OCI-LY7 (cell line): ENCODE results near the gene TARS3. TPM values are rescaled to one million over a fixed set of nuclear protein-coding genes. Genes with fewer than 3 reads are reported as not detected.

ENCODE experiments used
- BruUV-seq: library from RNA; stranded (reverse); fragments of 400-500 nt; replicated peaks from 2 replicates; lab custom pipeline; 2021; lab: Mats Ljungman, UMichigan
- CTCF ChIA-PET: fragments of 300-600 bp; sonication (Branson Sonifier 250); formaldehyde crosslinking; loops from one replicate; lab custom pipeline; 2022; ENCODE audit warnings: antibody characterized with exemption; ENCODE audit not compliant: unreplicated experiment; lab: Charles Lee
- POLR2A ChIA-PET: fragments of 300-600 bp; sonication (Branson Sonifier 250); formaldehyde crosslinking; loops from one replicate; lab custom pipeline; 2022; ENCODE audit warnings: antibody characterized with exemption; lab: Charles Lee
- DNase-seq: peaks from one replicate; pipeline ENCODE4 v3.0.0-alpha.2; 2015; ENCODE audit warnings: low spot score
- H2AFZ ChIP-seq: fragments of 200-600 bp; sonication (generic), shearing (Covaris generic); 2 replicates; pipeline ENCODE4 v1.6.1; 2014; ENCODE audit warnings: mild to moderate bottlenecking, antibody characterized with exemption, low read length, moderate library complexity
- H3K27ac ChIP-seq: fragments of 200-600 bp; sonication (generic); 2 replicates; pipeline ENCODE4 v1.5.1; 2014; ENCODE audit warnings: mixed run types, low read depth, mild to moderate bottlenecking, moderate library complexity, low read length, inconsistent platforms; ENCODE audit not compliant: poor library complexity, severe bottlenecking
- H3K36me3 ChIP-seq: fragments of 200-600 bp; sonication (generic); 2 replicates; pipeline ENCODE4 v1.6.1; 2014; ENCODE audit warnings: mild to moderate bottlenecking, antibody characterized with exemption, low read length, moderate library complexity, mixed read lengths; ENCODE audit not compliant: insufficient read depth
- H3K4me1 ChIP-seq: fragments of 200-600 bp; sonication (generic); 2 replicates; pipeline ENCODE4 v1.5.1; 2014; ENCODE audit warnings: mild to moderate bottlenecking, low read length; ENCODE audit not compliant: insufficient read depth, poor library complexity, severe bottlenecking
- H3K4me2 ChIP-seq: fragments of 200-600 bp; sonication (generic); 2 replicates; pipeline ENCODE4 v1.6.1; 2014; ENCODE audit warnings: mild to moderate bottlenecking, low read length
- H3K4me3 ChIP-seq: fragments of 200-600 bp; sonication (generic); 2 replicates; pipeline ENCODE4 v1.5.1; 2014; ENCODE audit warnings: mild to moderate bottlenecking, low read depth, low read length; ENCODE audit not compliant: poor library complexity, severe bottlenecking
- H3K79me2 ChIP-seq: fragments of 200-600 bp; sonication (generic); 2 replicates; pipeline ENCODE4 v1.6.1; 2016; ENCODE audit warnings: low read depth, mild to moderate bottlenecking, low read length, moderate library complexity, mixed read lengths; ENCODE audit not compliant: insufficient read depth
- H3K9me2 ChIP-seq: fragments of 200-600 bp; sonication (generic); 2 replicates; pipeline ENCODE4 v1.6.1; 2016; ENCODE audit warnings: mild to moderate bottlenecking, low read length, mixed read lengths; ENCODE audit not compliant: insufficient read depth
- H3K9me3 ChIP-seq: fragments of 200-600 bp; sonication (generic); 2 replicates; pipeline ENCODE4 v1.6.1; 2014; ENCODE audit warnings: mild to moderate bottlenecking, mixed run types, low read length, mixed read lengths
- H4K20me1 ChIP-seq: fragments of 200-600 bp; sonication (generic); 2 replicates; pipeline ENCODE4 v1.6.1; 2014; ENCODE audit warnings: mild to moderate bottlenecking, antibody characterized with exemption, low read length, moderate library complexity, mixed read lengths; ENCODE audit not compliant: insufficient read depth
- CTCF ChIP-seq: fragments of 200-600 bp; sonication (generic); conservative IDR thresholded peaks from 2 replicates; pipeline ENCODE4 v1.5.1; 2014; ENCODE audit warnings: mild to moderate bottlenecking, antibody characterized with exemption, low read length, moderate library complexity, mixed read lengths
- EZH2phosphoT487 ChIP-seq: fragments of 200-600 bp; sonication (generic); IDR thresholded peaks from 2 replicates; pipeline ENCODE4 v1.6.1; 2018; ENCODE audit warnings: low read depth, borderline replicate concordance, mild to moderate bottlenecking, mixed run types, antibody characterized with exemption, low read length, moderate library complexity, mixed read lengths
- intact Hi-C: fragments of 100-400 bp; cut with micrococcal nuclease; formaldehyde crosslinking; loops from one replicate; pipeline ENCODE4 v1.10.0; 2022; ENCODE audit not compliant: unreplicated experiment
- total RNA-seq, 2 experiments: library from RNA; depleted of rRNA in 1 of 2; stranded (reverse); fragments of >200 nt in 1 of 2; shearing (Covaris generic) in 1 of 2; gene quantifications; 2 replicates each; pipeline ENCODE4 v1.2.3, GENCODE V29; 2014 to 2022

Gene TARS3
- total RNA-seq, 2 experiments from 2014 or later, result 7.1 to 11.0 TPM

GRCh38 chr15:101707983-101708382 is 16.3 kb downstream of the TARS3 start:
- no peaks in the 10 kb centered on the region for H3K9me2 ChIP-seq
- no peak overlapping the region for H3K4me3 ChIP-seq
- no peak for TF ChIP-seq CTCF
- no peak for TF ChIP-seq EZH2phosphoT487
- intact Hi-C loops, result no loop called here
- ChIA-PET POLR2A (no interaction called here), CTCF (no interaction called here)
- DNase-seq, result no peak
- H2AFZ ChIP-seq, result no peak overlapping the region
- H4K20me1 ChIP-seq, result no peaks in the 10 kb centered on the region
- H3K9me3 ChIP-seq, result no peaks in the 10 kb centered on the region
- H3K79me2 ChIP-seq, result no peaks in the 10 kb centered on the region
- no TSS peak for BruUV-seq
- no peaks in the 10 kb centered on the region for H3K4me1 ChIP-seq
- no peak overlapping the region for H3K4me2 ChIP-seq
- no peak overlapping the region for H3K27ac ChIP-seq
- peaks cover 11% of the 10 kb centered on the region for H3K36me3 ChIP-seq

- Histone ChIP-seq H3K9me2 (no peaks in the 10 kb centered on the region), H3K4me3 (no peak overlapping the region), H2AFZ (peak overlapping the region; percentile 21; the same call in 1 of the 2 replicates), H4K20me1 (no peaks in the 10 kb centered on the region), H3K27ac (peak overlapping the region; percentile 42), H3K36me3 (peaks cover 28% of the 10 kb centered on the region), H3K4me2 (peak overlapping the region; percentile 36), H3K79me2 (no peaks in the 10 kb centered on the region), H3K9me3 (no peaks in the 10 kb centered on the region), H3K4me1 (peaks cover 17% of the 10 kb centered on the region)
- no peak for DNase-seq
- ChIA-PET CTCF (no interaction called here), POLR2A (interaction anchor here (0.9 to 1.5 kb wide), 2 partner anchors 9 kb away, joined by 3 read pairs; no protein-coding TSS in a partner anchor)
- intact Hi-C loops, result no loop called here
- TF ChIP-seq CTCF (no peak), EZH2phosphoT487 (no peak)
- no TSS peak for BruUV-seq
Observed at GRCh38 chr15:101702077-101702476, 22.2 kb downstream of the TARS3 start.

- intact Hi-C loops, result no loop called here
- TF ChIP-seq EZH2phosphoT487, result no peak
- TF ChIP-seq CTCF, result no peak
- CTCF ChIA-PET, result interaction anchor here (0.6 kb wide), 1 partner anchor 79 kb away, joined by 3 read pairs; no protein-coding TSS in a partner anchor
- H3K4me3 ChIP-seq, result no peak overlapping the region
- no peak overlapping the region for H3K27ac ChIP-seq
- POLR2A ChIA-PET, result interaction anchor here (0.7 kb wide), 1 partner anchor 8 kb away, joined by 3 read pairs; no protein-coding TSS in a partner anchor
- H3K9me2 ChIP-seq, result no peaks in the 10 kb centered on the region; the same call in 1 of the 2 replicates
- no TSS peak for BruUV-seq
- no peak overlapping the region for H3K4me2 ChIP-seq
- DNase-seq, result no peak
- peaks cover 27% of the 10 kb centered on the region for H3K36me3 ChIP-seq
- no peaks in the 10 kb centered on the region for H3K9me3 ChIP-seq
- H3K79me2 ChIP-seq, result no peaks in the 10 kb centered on the region
- peaks cover 17% of the 10 kb centered on the region for H3K4me1 ChIP-seq
- H4K20me1 ChIP-seq, result no peaks in the 10 kb centered on the region
- no peak overlapping the region for H2AFZ ChIP-seq
Observed at GRCh38 chr15:101698314-101698713, 26.0 kb downstream of the TARS3 start.
